Psoas muscle (tissue), 8 donors: Measurements from ENCODE around the gene SSTR4. TPM values are rescaled to one million over a fixed set of nuclear protein-coding genes. Genes with fewer than 3 reads are reported as not detected.

ENCODE experiments used
- ATAC-seq, 4 donors: fragments of 200-7000 bp; cut with Tn5 transposase; one replicate each; pipeline ENCODE4 v1.9.1; 2020; ENCODE audit warnings: moderate library complexity in 3 of 4, mild to moderate bottlenecking in 2 of 4
- DNase-seq, 2 donors: peaks; one replicate each; pipeline ENCODE4 v3.0.0-alpha.2; 2020
- H3K27ac ChIP-seq: fragments of 200-600 bp; one replicate; pipeline ENCODE4 v1.8.0; 2022
- H3K27me3 ChIP-seq, 3 donors: fragments of 200-600 bp in 1 of 3; one replicate each; pipeline versions ENCODE4 v1.6.1 to v1.8.0; 2013 to 2022; ENCODE audit warnings: low read length in 2 of 3, mild to moderate bottlenecking in 2 of 3, moderate library complexity in 1 of 3; ENCODE audit not compliant: insufficient read depth in 3 of 3
- H3K36me3 ChIP-seq, 2 donors: fragments of 200-600 bp in 1 of 2; one replicate each; pipeline versions ENCODE4 v1.6.1 to v1.8.0; 2013 to 2022; ENCODE audit warnings: low read depth in 1 of 2, mild to moderate bottlenecking in 1 of 2, moderate library complexity in 1 of 2; ENCODE audit not compliant: insufficient read depth in 1 of 2
- H3K4me1 ChIP-seq: fragments of 200-600 bp; one replicate; pipeline ENCODE4 v1.8.0; 2022
- H3K4me3 ChIP-seq: fragments of 200-600 bp; one replicate; pipeline ENCODE4 v1.8.0; 2022; ENCODE audit warnings: mild to moderate bottlenecking
- H3K9me3 ChIP-seq: fragments of 200-600 bp; one replicate; pipeline ENCODE4 v1.8.0; 2022
- WGBS, 3 donors: extraction: QIAGEN DNeasy Blood & Tissue Kit; methylation state at CpG; one replicate each; pipeline versions ENCODE4 v1.1.6 to v1.1.7; 2013; 5-methylcytosine and 5-hydroxymethylcytosine counted together
- intact Hi-C, 2 donors: fragments of 100-400 bp; cut with DNase I; formaldehyde crosslinking; loops; one replicate each; pipeline versions ENCODE4 v1.11.0 to v1.14.2; 2022
- polyA plus RNA-seq, 3 donors: library from polyadenylated mRNA; stranded (reverse); fragments of 200-250 nt; gene quantifications; one replicate each; pipeline ENCODE4 v1.2.3, GENCODE V29; 2013
- total RNA-seq, 4 donors: library from RNA; stranded (reverse); fragmentation: NEBNext Ultra II Directional in 2 of 4; extraction: Animal tissue kit (Norgen Biotek cat#: 25700) in 2 of 4; gene quantifications; one replicate each; pipeline versions ENCODE4 v1.2.1 to v1.2.4, GENCODE V29; 2021 to 2023
- TF ChIP-seq, protein P1 (sequence below): fragments of 200-600 bp; IDR thresholded peaks from one replicate; pipeline ENCODE4 v1.8.0; 2022; ENCODE audit warnings: antibody characterized with exemption
- donor health status: healthy with polysubstance abuse.
- donor health status: DM: no; HTN: no; CAD: no; lungs with moderate emphysema.
- donor health status: Bipolar disorder and iron deficiency.
- donor health status: healthy.
- donor health status: DM: yes; HTN: yes; CAD: no.
- donor health status: DM: no; HTN: no; CAD: no.
- donor health status: DM: no; HTN: no; CAD: no.
- donor health status: DM: yes; HTN: yes; CAD: no.

SSTR4 gene
- total and polyA plus RNA-seq, 7 donors, result not detected

DNA sequence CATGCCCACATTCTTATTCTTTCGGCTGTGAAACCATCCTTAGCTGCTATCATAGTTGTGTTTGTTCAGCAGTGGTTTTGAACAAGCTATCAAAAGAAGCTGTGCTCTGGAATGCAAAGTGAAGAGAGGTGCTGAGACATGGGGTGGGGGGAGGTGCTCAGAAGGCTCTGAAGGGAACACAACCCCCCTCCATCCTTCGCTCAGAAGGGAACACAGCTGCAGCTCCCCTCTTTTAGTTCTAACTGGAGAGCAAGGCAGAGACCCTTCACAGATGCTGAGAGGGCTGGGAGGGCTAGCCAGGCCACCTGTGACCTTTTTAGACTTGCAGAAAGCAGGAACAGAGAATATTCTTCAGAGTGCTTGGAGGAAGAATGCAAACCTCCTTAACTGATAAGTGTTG, 17.6 kb upstream of the SSTR4 start:
- no peak for ATAC-seq
- Histone ChIP-seq H3K4me1 (peaks cover 6% of the 10 kb centered on the region), H3K9me3 (no peaks in the 10 kb centered on the region), H3K4me3 (no peak overlapping the region), H3K27me3 (no peaks in the 10 kb centered on the region), H3K27ac (no peak overlapping the region), H3K36me3 (no peaks in the 10 kb centered on the region)
- intact Hi-C loops, result no loop called here
- DNase-seq, result no peak
- TF ChIP-seq, protein P1, sequence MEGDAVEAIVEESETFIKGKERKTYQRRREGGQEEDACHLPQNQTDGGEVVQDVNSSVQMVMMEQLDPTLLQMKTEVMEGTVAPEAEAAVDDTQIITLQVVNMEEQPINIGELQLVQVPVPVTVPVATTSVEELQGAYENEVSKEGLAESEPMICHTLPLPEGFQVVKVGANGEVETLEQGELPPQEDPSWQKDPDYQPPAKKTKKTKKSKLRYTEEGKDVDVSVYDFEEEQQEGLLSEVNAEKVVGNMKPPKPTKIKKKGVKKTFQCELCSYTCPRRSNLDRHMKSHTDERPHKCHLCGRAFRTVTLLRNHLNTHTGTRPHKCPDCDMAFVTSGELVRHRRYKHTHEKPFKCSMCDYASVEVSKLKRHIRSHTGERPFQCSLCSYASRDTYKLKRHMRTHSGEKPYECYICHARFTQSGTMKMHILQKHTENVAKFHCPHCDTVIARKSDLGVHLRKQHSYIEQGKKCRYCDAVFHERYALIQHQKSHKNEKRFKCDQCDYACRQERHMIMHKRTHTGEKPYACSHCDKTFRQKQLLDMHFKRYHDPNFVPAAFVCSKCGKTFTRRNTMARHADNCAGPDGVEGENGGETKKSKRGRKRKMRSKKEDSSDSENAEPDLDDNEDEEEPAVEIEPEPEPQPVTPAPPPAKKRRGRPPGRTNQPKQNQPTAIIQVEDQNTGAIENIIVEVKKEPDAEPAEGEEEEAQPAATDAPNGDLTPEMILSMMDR, result no peak
- 70 to 92% (median 81%) methylated on average over 2 of the region's 2 CpGs for WGBS, 3 donors

DNA sequence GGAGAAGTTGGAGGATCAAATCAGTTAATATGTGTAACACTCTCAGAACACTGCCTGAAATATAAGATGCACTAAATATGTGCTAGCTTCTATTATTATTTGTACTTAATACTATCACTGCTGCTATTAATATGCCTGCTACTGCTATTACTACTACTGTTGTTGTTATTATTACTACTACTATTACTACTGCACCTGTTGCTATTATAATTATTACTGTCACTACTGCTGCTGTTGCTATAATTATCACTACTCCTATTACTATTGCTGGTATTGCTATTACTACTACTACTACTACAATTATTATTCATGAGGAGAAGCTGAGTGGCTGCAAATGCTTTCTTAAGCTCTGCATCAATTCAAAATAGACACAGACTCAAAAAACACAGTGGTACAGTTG, 16.7 kb upstream of the SSTR4 start:
- TF ChIP-seq, protein P1, result no peak
- Histone ChIP-seq H3K36me3 (no peaks in the 10 kb centered on the region), H3K4me1 (peaks cover 6% of the 10 kb centered on the region), H3K4me3 (no peak overlapping the region), H3K27me3 (no peaks in the 10 kb centered on the region), H3K27ac (no peak overlapping the region), H3K9me3 (no peaks in the 10 kb centered on the region)
- peak in 3 of 4 donors; percentile 24 to 58 (median 44) for ATAC-seq
- intact Hi-C loops, result no loop called here
- no peak for DNase-seq

DNA sequence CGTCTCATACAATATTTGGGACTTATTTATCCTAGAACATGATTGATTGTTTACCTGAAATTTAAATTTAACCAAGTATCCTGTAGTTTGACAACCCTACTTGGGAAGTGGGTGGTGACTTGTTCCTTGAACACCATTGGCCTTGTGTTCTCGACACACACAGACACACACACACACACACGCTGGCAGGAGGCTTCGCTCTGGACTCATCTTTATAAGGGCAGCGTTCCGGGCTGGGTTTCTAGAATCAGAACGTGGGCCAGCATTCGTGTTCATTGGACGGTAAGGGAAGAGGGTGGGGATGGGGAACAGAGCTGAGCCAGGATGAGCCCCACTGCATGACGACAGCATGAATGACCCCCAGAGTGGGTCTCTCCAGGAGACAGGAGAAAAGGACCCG, 16.2 kb upstream of the SSTR4 start:
- Histone ChIP-seq H3K36me3 (no peaks in the 10 kb centered on the region), H3K4me1 (peaks cover 6% of the 10 kb centered on the region), H3K27ac (no peak overlapping the region), H3K9me3 (no peaks in the 10 kb centered on the region), H3K27me3 (no peaks in the 10 kb centered on the region), H3K4me3 (no peak overlapping the region)
- ATAC-seq, result peak in 3 of 4 donors; percentile 17 to 45 (median 37)
- TF ChIP-seq, protein P1, result no peak
- intact Hi-C loops, result no loop called here
- WGBS, 3 donors, result 56 to 78% (median 56%) methylated on average over 11 of the region's 11 CpGs
- DNase-seq, result no peak

DNA sequence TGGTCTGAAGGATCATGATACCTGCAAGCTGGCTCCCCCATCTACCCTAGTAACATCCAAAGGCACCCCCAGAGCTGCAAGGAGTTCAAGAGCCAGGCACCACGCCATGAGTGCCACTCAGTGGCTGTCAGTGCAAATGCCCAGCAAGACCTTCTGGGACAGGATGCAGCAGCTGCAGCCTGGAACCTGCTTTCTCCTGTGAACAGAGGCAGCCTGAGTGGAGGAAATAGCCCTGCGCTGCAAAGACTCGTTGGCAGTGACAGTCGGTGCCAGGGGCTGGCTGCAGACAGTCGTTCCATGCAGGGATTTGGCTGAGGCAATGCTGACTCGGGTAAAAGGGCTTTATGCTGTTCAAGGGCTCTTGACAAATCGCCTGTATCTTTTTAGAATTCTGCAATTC, 15.7 kb upstream of the SSTR4 start:
- intact Hi-C loops, result no loop called here
- TF ChIP-seq, protein P1, result no peak
- no peak overlapping the region for H3K27ac ChIP-seq
- H3K36me3 ChIP-seq, result no peaks in the 10 kb centered on the region
- no peak for DNase-seq
- H3K4me3 ChIP-seq, result no peak overlapping the region
- H3K4me1 ChIP-seq, result peaks cover 6% of the 10 kb centered on the region
- ATAC-seq, result peak; percentile 40 to 78 (median 72)
- H3K9me3 ChIP-seq, result no peaks in the 10 kb centered on the region
- no peaks in the 10 kb centered on the region for H3K27me3 ChIP-seq
- WGBS, 3 donors, result 23 to 28% (median 25%) methylated on average over 7 of the region's 7 CpGs

DNA sequence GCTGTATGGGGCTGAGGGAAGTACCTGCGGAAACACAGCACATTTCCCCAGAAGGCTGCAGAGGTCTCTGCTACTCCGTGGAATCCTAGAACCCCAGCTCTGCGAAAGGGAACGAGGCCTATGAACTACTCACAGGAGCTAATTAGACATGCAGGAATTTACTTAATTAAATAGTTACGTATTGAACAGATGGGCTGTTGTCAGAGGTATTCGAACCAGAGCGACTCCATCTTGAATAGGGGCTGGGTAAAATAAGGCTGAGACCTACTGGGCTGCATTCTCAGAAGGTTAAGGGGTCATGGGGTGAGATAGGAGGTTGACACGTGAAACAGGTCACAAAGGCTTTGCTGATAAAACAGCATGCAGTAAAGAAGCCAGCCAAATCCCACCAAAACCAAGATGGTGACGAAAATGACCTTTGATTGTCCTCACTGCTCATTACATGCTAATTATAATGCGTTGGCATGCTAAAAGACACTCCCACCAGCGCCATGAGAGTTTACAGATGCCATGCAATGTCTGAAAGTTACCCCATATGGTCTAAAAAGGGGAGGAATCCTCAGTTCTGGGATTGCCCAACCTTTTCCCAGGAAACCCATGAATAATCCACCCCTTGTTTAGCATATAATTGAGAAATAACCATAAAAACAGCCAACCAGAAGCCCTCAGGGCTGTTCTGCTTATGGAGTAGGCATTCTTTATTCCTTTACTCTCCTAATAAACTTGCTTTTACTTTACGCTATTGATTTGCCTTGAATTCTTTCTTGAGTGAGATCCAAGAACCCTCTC, 14.7 kb upstream of the SSTR4 start:
- intact Hi-C loops, result no loop called here
- TF ChIP-seq, protein P1, result no peak
- Histone ChIP-seq H3K4me1 (peaks cover 6% of the 10 kb centered on the region), H3K4me3 (no peak overlapping the region), H3K36me3 (no peaks in the 10 kb centered on the region), H3K27me3 (no peaks in the 10 kb centered on the region), H3K9me3 (no peaks in the 10 kb centered on the region), H3K27ac (no peak overlapping the region)
- WGBS, 3 donors, result 91 to 96% (median 93%) methylated on average over 12 of the region's 12 CpGs
- DNase-seq, result no peak
- no peak for ATAC-seq
